Pancreas (tissue), 10 donors: ENCODE data around the gene LAMA2. TPM values are rescaled to one million over a fixed set of nuclear protein-coding genes. Genes with fewer than 3 reads are reported as not detected.
A peak's percentile ranks its signal among the peaks of the same experiment; 100 is the strongest.

ENCODE experiments used
- ATAC-seq, 4 donors: fragments of 200-7000 bp; cut with Tn5 transposase; one replicate each; pipeline versions ENCODE4 v1.8.0 to v1.9.1; 2020; ENCODE audit warnings: mild to moderate bottlenecking in 4 of 4, moderate library complexity in 4 of 4
- DNase-seq, 6 donors: peaks; one replicate each; pipeline ENCODE4 v3.0.0-alpha.2; 2020
- FAIRE-seq: peaks from 2 replicates; lab custom pipeline; 2012; peaks lifted over from hg19 to GRCh38; lab: Jason Lieb, UNC
- H3K27ac ChIP-seq, 4 donors: fragments of 200-600 bp; sonication (generic); 1 replicate in 3 of 4; 2 replicates in 1 of 4; pipeline versions ENCODE4 v1.5.0 to v1.8.0; 2020
- H3K27me3 ChIP-seq, 4 donors: fragments of 200-600 bp; one replicate each; pipeline ENCODE4 v1.8.0; 2021
- H3K36me3 ChIP-seq, 3 donors: fragments of 200-600 bp; sonication (generic) in 1 of 3; one replicate each; pipeline versions ENCODE4 v1.5.0 to v1.8.0; 2020 to 2021
- H3K4me1 ChIP-seq, 3 donors: fragments of 200-600 bp; one replicate each; pipeline ENCODE4 v1.8.0; 2021
- H3K4me3 ChIP-seq, 4 donors: fragments of 200-600 bp; sonication (generic) in 2 of 4; one replicate each; pipeline versions ENCODE4 v1.5.0 to v1.8.0; 2020 to 2021
- H3K9me3 ChIP-seq, 4 donors: fragments of 200-600 bp; one replicate each; pipeline ENCODE4 v1.8.0; 2021
- CTCF ChIP-seq, 4 donors: fragments of 200-600 bp; sonication (generic) in 3 of 4; IDR thresholded peaks; one replicate each; pipeline versions ENCODE4 v1.5.0 to v1.8.0; 2021; ENCODE audit warnings: antibody characterized with exemption in 4 of 4
- WGBS, 2 donors: extraction: QIAGEN DNeasy Blood & Tissue Kit; methylation state at CpG; one replicate each; pipeline ENCODE4 v1.1.7; 2013; 5-methylcytosine and 5-hydroxymethylcytosine counted together
- intact Hi-C, 3 donors: fragments of 100-400 bp; cut with DNase I; formaldehyde crosslinking; loops; one replicate each; pipeline versions ENCODE4 v1.11.1 to v1.14.2; 2022
- polyA plus RNA-seq, 2 donors: library from polyadenylated mRNA; stranded (reverse); fragments of 200-250 nt; gene quantifications; one replicate each; pipeline ENCODE4 v1.2.3, GENCODE V29; 2013
- total RNA-seq, 6 donors: library from RNA; stranded (reverse); fragmentation: NEBNext Ultra II Directional in 4 of 6; extraction: Animal tissue kit (Norgen Biotek cat#: 25700) in 4 of 6; gene quantifications; one replicate each; pipeline versions ENCODE4 v1.2.1 to v1.2.4, GENCODE V29; 2021 to 2023
- donor health status: healthy with polysubstance abuse.
- donor health status: DM: no; HTN: no; CAD: no; lungs with moderate emphysema.
- donor health status: DM: no; HTN: no; CAD: no.
- donor health status: control.
- donor health status: control.
- donor health status: Bipolar disorder and iron deficiency.
- donor health status: DM: yes; HTN: yes; CAD: no.
- donor health status: DM: no; HTN: no; CAD: no.
- donor health status: DM: no; HTN: no; CAD: no.
- donor health status: DM: yes; HTN: yes; CAD: no.

The LAMA2 gene
- total and polyA plus RNA-seq, 8 donors: 1.2 to 26.2 (median 6.2) TPM

- Histone ChIP-seq H3K4me3 (no peak overlapping the region), H3K27me3 (peaks cover 0 to 3% (median 0%) of the 10 kb centered on the region in 4 donors), H3K36me3 (no peaks in the 10 kb centered on the region), H3K4me1 (no peaks in the 10 kb centered on the region), H3K27ac (no peak overlapping the region), H3K9me3 (no peaks in the 10 kb centered on the region)
- FAIRE-seq: no peak
- 81 to 89% methylated on average over 15 of the region's 15 CpGs for WGBS, 2 donors
- intact Hi-C loops: no loop called here
- peak in 1 of 6 donors; percentile 36 for DNase-seq
- TF ChIP-seq CTCF (IDR thresholded peaks at IDR 0.05): no peak
- no peak for ATAC-seq
Observed at GRCh38 chr6:129292836-129293235, 409.9 kb downstream of the LAMA2 start.

GRCh38 chr6:129297592-129297991, 414.7 kb downstream of the LAMA2 start:
- DNase-seq: no peak
- WGBS, 2 donors: 61 to 67% methylated on average over 5 of the region's 5 CpGs
- Histone ChIP-seq H3K36me3 (no peaks in the 10 kb centered on the region), H3K9me3 (no peaks in the 10 kb centered on the region), H3K4me1 (no peaks in the 10 kb centered on the region), H3K27me3 (no peaks in the 10 kb centered on the region), H3K27ac (no peak overlapping the region), H3K4me3 (no peak overlapping the region)
- FAIRE-seq: no peak
- intact Hi-C loops: no loop called here
- no peak for ATAC-seq
- TF ChIP-seq CTCF (IDR thresholded peaks at IDR 0.05): no peak

- WGBS, 2 donors: 52 to 64% methylated on average over 2 of the region's 2 CpGs
- Histone ChIP-seq H3K4me3 (no peak overlapping the region), H3K4me1 (no peaks in the 10 kb centered on the region), H3K27me3 (no peaks in the 10 kb centered on the region), H3K9me3 (peaks cover 0 to 3% (median 0%) of the 10 kb centered on the region in 4 donors), H3K27ac (no peak overlapping the region), H3K36me3 (no peaks in the 10 kb centered on the region)
- DNase-seq (no peak), FAIRE-seq (no peak), ATAC-seq (no peak)
- TF ChIP-seq CTCF (IDR thresholded peaks at IDR 0.05): no peak
- intact Hi-C loops: no loop called here
Observed at GRCh38 chr6:129302671-129303070, 419.7 kb downstream of the LAMA2 start.

DNA sequence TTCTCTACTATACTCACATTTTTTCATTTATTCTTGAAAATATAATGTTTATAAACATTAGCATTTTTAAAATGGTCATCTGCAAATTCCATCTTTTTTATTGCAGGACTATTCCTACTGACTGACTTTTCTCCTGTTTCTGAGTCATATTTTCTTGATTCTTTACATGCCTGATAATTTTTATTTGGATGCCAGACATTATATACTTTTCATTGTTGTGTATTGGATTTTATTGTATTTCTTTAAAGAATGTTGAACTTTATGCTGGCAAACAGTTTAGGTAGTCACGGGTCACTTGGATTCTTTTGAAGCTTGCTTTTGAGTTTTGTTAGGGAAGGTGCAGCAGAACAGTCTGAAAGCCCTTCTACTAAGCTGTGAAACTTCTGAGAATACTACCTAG, 423.9 kb downstream of the LAMA2 start:
- no peaks in the 10 kb centered on the region for H3K4me1 ChIP-seq
- no peak for FAIRE-seq
- no peaks in the 10 kb centered on the region for H3K36me3 ChIP-seq
- DNase-seq: no peak
- ATAC-seq: no peak
- TF ChIP-seq CTCF (IDR thresholded peaks at IDR 0.05): no peak
- no peaks in the 10 kb centered on the region for H3K27me3 ChIP-seq
- peaks cover 0 to 3% (median 0%) of the 10 kb centered on the region in 4 donors for H3K9me3 ChIP-seq
- H3K27ac ChIP-seq: no peak overlapping the region
- no peak overlapping the region for H3K4me3 ChIP-seq
- intact Hi-C loops: no loop called here
- WGBS, 2 donors: 51 to 57% methylated on average over 1 of the region's 1 CpG

- peaks cover 0 to 3% (median 0%) of the 10 kb centered on the region in 4 donors for H3K9me3 ChIP-seq
- no peak for FAIRE-seq
- WGBS, 2 donors: 34 to 43% methylated on average over 2 of the region's 2 CpGs
Observed at GRCh38 chr6:129307845-129308244, 424.9 kb downstream of the LAMA2 start.

More at GRCh38 chr6:129307845-129308244, 424.9 kb downstream of the LAMA2 start:
- Histone ChIP-seq H3K36me3 (no peaks in the 10 kb centered on the region), H3K27ac (no peak overlapping the region), H3K4me1 (no peaks in the 10 kb centered on the region), H3K4me3 (no peak overlapping the region), H3K27me3 (no peaks in the 10 kb centered on the region)
- ATAC-seq (no peak), DNase-seq (no peak)
- TF ChIP-seq CTCF (IDR thresholded peaks at IDR 0.05): no peak
- intact Hi-C loops: no loop called here
